ENCODE data around the gene PTPRG. TPM values are rescaled to one million over a fixed set of nuclear protein-coding genes. Genes with fewer than 3 reads are reported as not detected.

The PTPRG gene
- total RNA-seq, 1 experiment from 2014 or later: 69.3 TPM

- no peaks in the 10 kb centered on the region for H3K9me3 Mint-ChIP-seq
- no peak overlapping the region for H4K8ac ChIP-seq (replicated peaks; ENCODE audit: insufficient read length, low read depth, low read length)
- WGBS (ENCODE audit: extremely low coverage, insufficient read length, low lambda C conversion rate): no CpG with 5 or more reads among the region's 4 CpGs
- H3K4me2 ChIP-seq (ENCODE audit: insufficient read depth, insufficient read length, low read length): no peak overlapping the region
- H2BK15ac ChIP-seq (ENCODE audit: low read depth, low read length): no peak overlapping the region
- H3K23ac ChIP-seq (ENCODE audit: insufficient read length, low read depth, low read length): no peak overlapping the region
- H3K27ac ChIP-seq (ENCODE audit: insufficient read length, low read depth, low read length): no peak overlapping the region
- no peaks in the 10 kb centered on the region; the same call in 1 of the 2 replicates for H3K4me1 ChIP-seq (ENCODE audit: insufficient read depth, low read length)
- no peak overlapping the region for H4K5ac ChIP-seq (ENCODE audit: insufficient read length, low read depth, low read length)
- H3K9me3 ChIP-seq (ENCODE audit: control insufficient read depth, low read depth, low read length): no peaks in the 10 kb centered on the region
- no peak overlapping the region for H3K4ac ChIP-seq (ENCODE audit: low read depth, low read length)
- no peaks in the 10 kb centered on the region for H3K23me2 ChIP-seq (ENCODE audit: insufficient read length, low read depth, low read length, poor library complexity, severe bottlenecking)
- H3K4me3 Mint-ChIP-seq: no peak overlapping the region
- no peak overlapping the region for H2BK12ac ChIP-seq (ENCODE audit: insufficient read length, low read depth, low read length)
- no peaks in the 10 kb centered on the region for H3K79me2 ChIP-seq (ENCODE audit: insufficient read depth, low read length)
- DNase-seq: no peak
- no peak overlapping the region for H4K91ac ChIP-seq (ENCODE audit: insufficient read length, low read depth, low read length)
- H3K36me3 Mint-ChIP-seq (ENCODE audit: insufficient read depth in 1 of 3, low read depth in 3 of 3): peaks cover 0 to 15% (median 2%) of the 10 kb centered on the region in 3 experiments; a peak in 4 of 7 replicates
- no peaks in the 10 kb centered on the region for H3K79me1 ChIP-seq (ENCODE audit: insufficient read depth, low read depth, low read length, poor library complexity, severe bottlenecking)
- H2AK5ac ChIP-seq (ENCODE audit: insufficient read length, low read length): no peak overlapping the region
- TF ChIP-seq, protein P1, sequence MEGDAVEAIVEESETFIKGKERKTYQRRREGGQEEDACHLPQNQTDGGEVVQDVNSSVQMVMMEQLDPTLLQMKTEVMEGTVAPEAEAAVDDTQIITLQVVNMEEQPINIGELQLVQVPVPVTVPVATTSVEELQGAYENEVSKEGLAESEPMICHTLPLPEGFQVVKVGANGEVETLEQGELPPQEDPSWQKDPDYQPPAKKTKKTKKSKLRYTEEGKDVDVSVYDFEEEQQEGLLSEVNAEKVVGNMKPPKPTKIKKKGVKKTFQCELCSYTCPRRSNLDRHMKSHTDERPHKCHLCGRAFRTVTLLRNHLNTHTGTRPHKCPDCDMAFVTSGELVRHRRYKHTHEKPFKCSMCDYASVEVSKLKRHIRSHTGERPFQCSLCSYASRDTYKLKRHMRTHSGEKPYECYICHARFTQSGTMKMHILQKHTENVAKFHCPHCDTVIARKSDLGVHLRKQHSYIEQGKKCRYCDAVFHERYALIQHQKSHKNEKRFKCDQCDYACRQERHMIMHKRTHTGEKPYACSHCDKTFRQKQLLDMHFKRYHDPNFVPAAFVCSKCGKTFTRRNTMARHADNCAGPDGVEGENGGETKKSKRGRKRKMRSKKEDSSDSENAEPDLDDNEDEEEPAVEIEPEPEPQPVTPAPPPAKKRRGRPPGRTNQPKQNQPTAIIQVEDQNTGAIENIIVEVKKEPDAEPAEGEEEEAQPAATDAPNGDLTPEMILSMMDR (conservative IDR thresholded peaks at IDR 0.05): no peak
- H2AFZ ChIP-seq (ENCODE audit: low read length): no peak overlapping the region
- H2BK5ac ChIP-seq (ENCODE audit: insufficient read length, low read length): no peak overlapping the region
- no peak overlapping the region for H2BK120ac ChIP-seq (ENCODE audit: low read depth, low read length, poor library complexity, severe bottlenecking)
- peak overlapping the region in 2 of 3 experiments; percentile 15 to 50; a peak in 2 of 7 replicates for H3K27ac Mint-ChIP-seq
- H3K14ac ChIP-seq (ENCODE audit: insufficient read depth, low read length): no peak overlapping the region
- H4K20me1 ChIP-seq (ENCODE audit: control insufficient read depth, insufficient read depth, insufficient read length): peaks cover 3% of the 10 kb centered on the region
- H3K4me1 Mint-ChIP-seq: peaks cover 18 to 28% of the 10 kb centered on the region in 2 experiments
- H3K18ac ChIP-seq (ENCODE audit: insufficient read length, low read depth, low read length): no peak overlapping the region
- H3K56ac ChIP-seq (ENCODE audit: insufficient read length, low read depth, low read length): no peak overlapping the region
- H3K27me3 ChIP-seq (ENCODE audit: insufficient read depth, low read length): no peaks in the 10 kb centered on the region
- H3K9ac ChIP-seq (ENCODE audit: extremely low read depth, insufficient read length, low read length): no peak overlapping the region
- no peaks in the 10 kb centered on the region for H3K27me3 Mint-ChIP-seq (ENCODE audit: low read depth)
- H2BK20ac ChIP-seq (ENCODE audit: low read depth, low read length, poor library complexity, severe bottlenecking): no peak overlapping the region
- no peak overlapping the region for H3T11ph ChIP-seq (ENCODE audit: low read length)
Measured at GRCh38 chr3:62022312-62022711, 460.9 kb downstream of the PTPRG start.
